HepG2 (cell line): ENCODE data around the gene OR1B1. TPM values are rescaled to one million over a fixed set of nuclear protein-coding genes. Genes with fewer than 3 reads are reported as not detected.

Experiments used
- ATAC-seq: fragments of 200-7000 bp; cut with Tn5 transposase; 3 replicates; pipeline ENCODE4 v1.9.1; 2020; ENCODE audit warnings: mild to moderate bottlenecking, moderate library complexity
- BruUV-seq: library from RNA; stranded (reverse); fragments of 400-500 nt; replicated peaks from 2 replicates; lab custom pipeline; 2021; lab: Mats Ljungman, UMichigan
- CTCF ChIA-PET: fragments of 300-600 bp; formaldehyde crosslinking; extraction: SDS; loops from one replicate; lab custom pipeline; 2021; ENCODE audit warnings: low total read pairs, inconsistent platforms, low intra/inter-chr PET ratio; lab: Yijun Ruan, JAX
- POLR2A ChIA-PET: fragments of 350-600 bp; sonication (Branson Sonifier 250); formaldehyde crosslinking; loops from one replicate; lab custom pipeline; 2020; ENCODE audit warnings: antibody characterized with exemption, inconsistent platforms; lab: Yijun Ruan, JAX
- DNase-seq: peaks from one replicate; pipeline ENCODE4 v3.0.0-alpha.2; 2015; ENCODE audit warnings: low spot score
- FAIRE-seq: peaks from 3 replicates; lab custom pipeline; 2011; peaks lifted over from hg19 to GRCh38; lab: Jason Lieb, UNC
- H2AFZ ChIP-seq: one replicate; pipeline ENCODE4 v1.6.1; 2011; ENCODE audit warnings: low read length, inconsistent platforms
- H3K27ac ChIP-seq: fragments of 300-600 bp; 3 replicates; pipeline ENCODE4 v1.8.0; 2011; ENCODE audit warnings: mixed run types, mild to moderate bottlenecking, mixed read lengths, low read length, inconsistent platforms; ENCODE audit not compliant: insufficient read depth; ENCODE audit errors: extremely low read length
- H3K27me3 ChIP-seq, 2 experiments: fragments of 200-600 bp in 1 of 2; 2 replicates in 1 of 2; 3 replicates in 1 of 2; pipeline versions ENCODE4 v1.6.0 to v1.8.0; 2011; ENCODE audit warnings: low read length in 2 of 2, mild to moderate bottlenecking in 2 of 2, moderate library complexity in 2 of 2, inconsistent platforms in 1 of 2; ENCODE audit not compliant: insufficient read depth in 2 of 2, control insufficient read depth in 1 of 2
- H3K36me3 ChIP-seq, 2 experiments: fragments of 200-600 bp in 1 of 2; replicated peaks in 1 of 2; 2 replicates in 1 of 2; 3 replicates in 1 of 2; pipeline versions ENCODE4 v1.5.1 to v1.8.0; 2011; ENCODE audit warnings: low read length in 2 of 2, inconsistent platforms in 1 of 2; ENCODE audit not compliant: insufficient read depth in 2 of 2, control insufficient read depth in 1 of 2
- H3K4me1 ChIP-seq: 2 replicates; pipeline ENCODE4 v1.5.1; 2012; ENCODE audit warnings: low read length, inconsistent platforms; ENCODE audit not compliant: insufficient read depth
- H3K4me2 ChIP-seq: 2 replicates; pipeline ENCODE4 v1.6.0; 2011; ENCODE audit warnings: low read depth, low read length, inconsistent platforms
- H3K4me3 ChIP-seq, 3 experiments: fragments of 200-600 bp in 1 of 3; sonication (generic), shearing (Covaris generic) in 1 of 3; replicated peaks in 1 of 3; 2 replicates each; pipeline ENCODE4 v1.5.1; 2011 to 2016; ENCODE audit warnings: low read length in 3 of 3, inconsistent platforms in 2 of 3, low read depth in 2 of 3, mild to moderate bottlenecking in 2 of 3, control low read depth in 1 of 3, mixed read lengths in 1 of 3; ENCODE audit not compliant: insufficient read depth in 1 of 3
- H3K79me2 ChIP-seq: one replicate; pipeline ENCODE4 v1.6.1; 2011; ENCODE audit warnings: low read length, inconsistent platforms; ENCODE audit not compliant: insufficient read depth
- H3K9ac ChIP-seq: 2 replicates; pipeline ENCODE4 v1.6.0; 2011; ENCODE audit warnings: mild to moderate bottlenecking, low read depth, low read length, inconsistent platforms; ENCODE audit not compliant: insufficient read depth
- H3K9me3 ChIP-seq: 2 replicates; pipeline ENCODE4 v1.5.1; 2012; ENCODE audit warnings: mild to moderate bottlenecking, low read length
- H4K20me1 ChIP-seq: 2 replicates; pipeline ENCODE4 v1.6.0; 2011; ENCODE audit warnings: inconsistent platforms, mild to moderate bottlenecking, low read length, moderate library complexity; ENCODE audit not compliant: insufficient read depth
- ARNT2 ChIP-seq: sonication (generic); formaldehyde crosslinking; IDR thresholded peaks from 2 replicates; pipeline ENCODE4 v1.8.0; 2022; ENCODE audit warnings: mild to moderate bottlenecking, low read depth, missing genetic modification reagents, moderate library complexity
- MXI1 ChIP-seq: IDR thresholded peaks from 3 replicates; pipeline ENCODE4 v1.6.1; 2012; ENCODE audit warnings: low read depth, low read length, inconsistent platforms, borderline replicate concordance
- SAFB2 ChIP-seq: sonication (generic); formaldehyde crosslinking; IDR thresholded peaks from 2 replicates; pipeline ENCODE4 v1.5.1; 2020; ENCODE audit warnings: missing genetic modification reagents, low read depth, mild to moderate bottlenecking, borderline replicate concordance
- SIX1 ChIP-seq: sonication (generic); formaldehyde crosslinking; IDR thresholded peaks from 2 replicates; pipeline ENCODE4 v1.4.0; 2020; ENCODE audit warnings: missing genetic modification reagents, borderline replicate concordance
- ZNF280D ChIP-seq: sonication (generic); formaldehyde crosslinking; IDR thresholded peaks from 2 replicates; pipeline ENCODE4 v1.5.1; 2020; ENCODE audit warnings: mild to moderate bottlenecking, missing genetic modification reagents
- ZNF282 ChIP-seq: fragments of 450-650 bp; IDR thresholded peaks from 2 replicates; pipeline ENCODE4 v1.6.1; 2018; ENCODE audit not compliant: partially characterized antibody
- ZNF616 ChIP-seq: sonication (generic); formaldehyde crosslinking; IDR thresholded peaks from 2 replicates; pipeline ENCODE4 v1.5.0; 2020; ENCODE audit warnings: low read depth, mild to moderate bottlenecking, missing genetic modification reagents
- ZNF746 ChIP-seq: sonication (generic); formaldehyde crosslinking; IDR thresholded peaks from 2 replicates; pipeline ENCODE4 v1.8.0; 2022; ENCODE audit warnings: mild to moderate bottlenecking, missing genetic modification reagents
- WGBS: methylation state at CpG from one replicate; pipeline ENCODE4 v1.1.6; 2017; ENCODE audit warnings: low lambda C conversion rate; 5-methylcytosine and 5-hydroxymethylcytosine counted together
- in situ Hi-C: cut with HindIII; loops from 2 replicates; pipeline ENCODE4 v1.10.0; 2017; ENCODE audit warnings: low pct_unique_long_range_greater_than_20kb; ENCODE audit not compliant: extremely low pct_ligation_motif_present
- intact Hi-C: fragments of 100-400 bp; cut with micrococcal nuclease; formaldehyde crosslinking; loops from one replicate; pipeline ENCODE4 v1.10.0; 2022; ENCODE audit not compliant: unreplicated experiment
- polyA plus RNA-seq, 8 experiments: library from polyadenylated mRNA; depleted of rRNA in 3 of 8; stranded (reverse) in 7 of 8; unstranded in 1 of 8; fragments of >200 nt; fragmentation: Illumina TruSeq in 4 of 8; extraction: Trizol in 4 of 8; gene quantifications; 2 replicates each; pipeline versions ENCODE4 v1.2.1 to v1.2.3, GENCODE V29; 2011 to 2016; ENCODE audit warnings: low read depth in 4 of 8, missing spikeins in 1 of 8, mixed read lengths in 1 of 8; ENCODE audit not compliant: insufficient read depth in 1 of 8
- total RNA-seq, 5 experiments: library from RNA; depleted of rRNA; stranded (reverse); fragments of >200 nt; fragmentation: Illumina TruSeq; extraction: Trizol; gene quantifications; 2 replicates each; pipeline ENCODE4 v1.2.3, GENCODE V29; 2016; ENCODE audit warnings: low read depth in 1 of 5
- TF ChIP-seq, protein P1 (sequence below), 2 experiments: IDR thresholded peaks; 2 replicates each; pipeline ENCODE4 v1.6.1; 2011 to 2012; ENCODE audit warnings: low read length in 2 of 2, borderline replicate concordance in 1 of 2, low read depth in 1 of 2, mild to moderate bottlenecking in 1 of 2, moderate library complexity in 1 of 2
- TF ChIP-seq, protein P2 (sequence below), 2 experiments: sonication (generic) in 1 of 2; formaldehyde crosslinking in 1 of 2; IDR thresholded peaks; 2 replicates each; pipeline versions ENCODE4 v1.6.1 to v1.9.0; 2014 to 2022; ENCODE audit warnings: antibody characterized with exemption in 1 of 2, borderline replicate concordance in 1 of 2, inconsistent platforms in 1 of 2, low read depth in 1 of 2, missing genetic modification reagents in 1 of 2

OR1B1 gene
- total and polyA plus RNA-seq, 2 of the 13 experiments (the other 11 are each of a cell fraction or from before 2014, with no cell fraction given), result not detected

DNA sequence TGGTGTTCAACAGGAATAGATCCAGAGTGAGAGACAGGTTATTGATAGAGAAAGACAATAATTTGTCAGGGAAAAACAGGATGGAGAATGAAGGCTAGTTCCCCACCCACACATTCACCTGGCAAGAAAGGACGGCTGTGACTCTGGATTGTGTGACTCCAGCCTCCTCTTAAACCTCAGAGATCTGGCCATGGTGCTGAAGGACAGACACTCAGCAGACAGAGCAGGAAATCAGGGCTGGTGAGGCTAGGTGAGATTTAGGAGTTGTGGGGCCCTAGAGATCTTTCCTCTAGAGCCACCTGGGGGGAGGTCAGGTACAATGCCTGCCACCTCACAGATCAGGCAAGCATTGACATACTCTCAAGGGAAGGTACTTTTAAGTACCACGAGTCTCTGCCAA is 15.2 kb downstream of the OR1B1 start (continued):
- TF ChIP-seq ZNF616, result no peak
- TF ChIP-seq ZNF282, result no peak
- TF ChIP-seq, protein P1, sequence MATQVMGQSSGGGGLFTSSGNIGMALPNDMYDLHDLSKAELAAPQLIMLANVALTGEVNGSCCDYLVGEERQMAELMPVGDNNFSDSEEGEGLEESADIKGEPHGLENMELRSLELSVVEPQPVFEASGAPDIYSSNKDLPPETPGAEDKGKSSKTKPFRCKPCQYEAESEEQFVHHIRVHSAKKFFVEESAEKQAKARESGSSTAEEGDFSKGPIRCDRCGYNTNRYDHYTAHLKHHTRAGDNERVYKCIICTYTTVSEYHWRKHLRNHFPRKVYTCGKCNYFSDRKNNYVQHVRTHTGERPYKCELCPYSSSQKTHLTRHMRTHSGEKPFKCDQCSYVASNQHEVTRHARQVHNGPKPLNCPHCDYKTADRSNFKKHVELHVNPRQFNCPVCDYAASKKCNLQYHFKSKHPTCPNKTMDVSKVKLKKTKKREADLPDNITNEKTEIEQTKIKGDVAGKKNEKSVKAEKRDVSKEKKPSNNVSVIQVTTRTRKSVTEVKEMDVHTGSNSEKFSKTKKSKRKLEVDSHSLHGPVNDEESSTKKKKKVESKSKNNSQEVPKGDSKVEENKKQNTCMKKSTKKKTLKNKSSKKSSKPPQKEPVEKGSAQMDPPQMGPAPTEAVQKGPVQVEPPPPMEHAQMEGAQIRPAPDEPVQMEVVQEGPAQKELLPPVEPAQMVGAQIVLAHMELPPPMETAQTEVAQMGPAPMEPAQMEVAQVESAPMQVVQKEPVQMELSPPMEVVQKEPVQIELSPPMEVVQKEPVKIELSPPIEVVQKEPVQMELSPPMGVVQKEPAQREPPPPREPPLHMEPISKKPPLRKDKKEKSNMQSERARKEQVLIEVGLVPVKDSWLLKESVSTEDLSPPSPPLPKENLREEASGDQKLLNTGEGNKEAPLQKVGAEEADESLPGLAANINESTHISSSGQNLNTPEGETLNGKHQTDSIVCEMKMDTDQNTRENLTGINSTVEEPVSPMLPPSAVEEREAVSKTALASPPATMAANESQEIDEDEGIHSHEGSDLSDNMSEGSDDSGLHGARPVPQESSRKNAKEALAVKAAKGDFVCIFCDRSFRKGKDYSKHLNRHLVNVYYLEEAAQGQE (IDR thresholded peaks at IDR 0.05; ENCODE audit: borderline replicate concordance in 1 of 2, low read depth in 1 of 2, low read length in 2 of 2), result peak; percentile 57 to 93
- no peak for TF ChIP-seq MXI1
- no peak for TF ChIP-seq SIX1 (CRISPR knock-in tag)
- TF ChIP-seq SAFB2 (CRISPR knock-in tag), result no peak
- TF ChIP-seq ZNF746 (CRISPR knock-in tag), result no peak

DNA sequence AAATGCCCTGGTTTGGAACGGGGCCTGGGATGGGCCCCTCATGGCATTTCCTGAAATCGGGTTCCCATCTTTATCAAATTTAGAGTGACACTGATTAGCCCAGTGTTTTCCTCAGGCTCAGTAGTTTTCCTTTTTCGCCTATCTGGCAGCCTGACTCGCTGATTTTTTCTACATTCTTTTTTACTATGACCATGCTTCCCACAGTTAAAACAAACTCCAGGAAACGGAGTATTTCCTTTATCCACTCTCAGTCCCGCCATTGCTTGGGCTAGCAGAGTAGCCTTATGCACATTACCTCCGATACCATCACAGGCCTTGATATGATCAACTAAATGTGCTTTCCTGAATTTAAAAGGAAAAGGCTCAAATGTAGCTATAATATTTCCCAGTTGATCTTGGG is 37.4 kb downstream of the OR1B1 start:
- Histone ChIP-seq H3K27ac (no peak overlapping the region), H3K27me3 (peaks cover 0 to 6% of the 10 kb centered on the region in 2 experiments; a peak in 1 of 5 replicates), H3K9ac (no peak overlapping the region), H3K36me3 (no peaks in the 10 kb centered on the region), H2AFZ (no peak overlapping the region), H3K9me3 (no peaks in the 10 kb centered on the region), H3K4me1 (no peaks in the 10 kb centered on the region), H3K79me2 (no peaks in the 10 kb centered on the region), H3K4me2 (no peak overlapping the region), H4K20me1 (no peaks in the 10 kb centered on the region), H3K4me3 (no peak overlapping the region)
- in situ Hi-C loops (no loop called here), intact Hi-C loops (no loop called here)
- POLR2A ChIA-PET, result no interaction called here
- BruUV-seq, result no TSS peak
- CTCF ChIA-PET, result no interaction called here
- FAIRE-seq (no peak), ATAC-seq (no peak), DNase-seq (no peak)
- WGBS, result 23% methylated on average over 6 of the region's 7 CpGs
- TF ChIP-seq ZNF280D, result no peak
- TF ChIP-seq ARNT2 (CRISPR knock-in tag), result no peak
- TF ChIP-seq, protein P2, sequence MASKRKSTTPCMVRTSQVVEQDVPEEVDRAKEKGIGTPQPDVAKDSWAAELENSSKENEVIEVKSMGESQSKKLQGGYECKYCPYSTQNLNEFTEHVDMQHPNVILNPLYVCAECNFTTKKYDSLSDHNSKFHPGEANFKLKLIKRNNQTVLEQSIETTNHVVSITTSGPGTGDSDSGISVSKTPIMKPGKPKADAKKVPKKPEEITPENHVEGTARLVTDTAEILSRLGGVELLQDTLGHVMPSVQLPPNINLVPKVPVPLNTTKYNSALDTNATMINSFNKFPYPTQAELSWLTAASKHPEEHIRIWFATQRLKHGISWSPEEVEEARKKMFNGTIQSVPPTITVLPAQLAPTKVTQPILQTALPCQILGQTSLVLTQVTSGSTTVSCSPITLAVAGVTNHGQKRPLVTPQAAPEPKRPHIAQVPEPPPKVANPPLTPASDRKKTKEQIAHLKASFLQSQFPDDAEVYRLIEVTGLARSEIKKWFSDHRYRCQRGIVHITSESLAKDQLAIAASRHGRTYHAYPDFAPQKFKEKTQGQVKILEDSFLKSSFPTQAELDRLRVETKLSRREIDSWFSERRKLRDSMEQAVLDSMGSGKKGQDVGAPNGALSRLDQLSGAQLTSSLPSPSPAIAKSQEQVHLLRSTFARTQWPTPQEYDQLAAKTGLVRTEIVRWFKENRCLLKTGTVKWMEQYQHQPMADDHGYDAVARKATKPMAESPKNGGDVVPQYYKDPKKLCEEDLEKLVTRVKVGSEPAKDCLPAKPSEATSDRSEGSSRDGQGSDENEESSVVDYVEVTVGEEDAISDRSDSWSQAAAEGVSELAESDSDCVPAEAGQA (IDR thresholded peaks at IDR 0.05; ENCODE audit: low read depth), result no peak
- TF ChIP-seq, protein P2 (CRISPR knock-in tag; IDR thresholded peaks at IDR 0.05; ENCODE audit: borderline replicate concordance), result no peak
